HG03039 (cell line): ENCODE results near the gene LRG1.

Experiments used
- ATAC-seq: cut with Tn5 transposase; IDR thresholded peaks from one replicate; pipeline ENCODE4 v1.9.1; 2021; ENCODE audit warnings: mild to moderate bottlenecking, moderate library complexity; ENCODE audit not compliant: unreplicated experiment

LRG1 gene

DNA sequence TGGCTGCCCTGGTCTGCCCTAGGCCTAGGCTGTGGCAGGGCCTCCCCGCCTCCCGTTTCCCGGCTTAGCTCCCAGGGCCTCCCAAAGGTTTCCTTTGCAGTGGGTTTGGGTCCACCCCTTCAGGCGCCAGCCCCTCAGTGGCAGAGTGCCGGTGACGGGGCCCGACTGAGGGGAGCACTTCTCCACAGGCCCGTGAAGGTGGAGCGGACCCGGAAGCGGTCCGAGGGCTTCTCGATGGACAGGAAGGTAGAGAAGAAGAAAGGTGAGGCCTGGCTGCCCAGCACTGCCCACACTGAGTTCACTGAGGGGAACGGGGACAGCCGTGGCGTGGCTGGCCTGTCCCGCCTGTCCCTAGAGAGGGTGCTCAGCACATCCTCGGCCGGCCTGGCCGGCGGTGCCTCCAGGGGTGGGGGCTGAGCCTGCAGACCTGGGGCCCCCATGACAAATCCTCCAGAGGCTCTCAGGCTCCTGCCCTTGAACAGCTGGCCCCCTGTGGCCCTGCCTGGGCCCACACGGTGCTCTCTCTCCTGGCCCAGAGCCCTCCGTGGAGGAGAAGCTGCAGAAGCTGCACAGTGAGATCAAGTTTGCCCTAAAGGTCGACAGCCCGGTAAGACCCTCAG is 42.0 kb downstream of the LRG1 start:
- ATAC-seq = no peak

DNA sequence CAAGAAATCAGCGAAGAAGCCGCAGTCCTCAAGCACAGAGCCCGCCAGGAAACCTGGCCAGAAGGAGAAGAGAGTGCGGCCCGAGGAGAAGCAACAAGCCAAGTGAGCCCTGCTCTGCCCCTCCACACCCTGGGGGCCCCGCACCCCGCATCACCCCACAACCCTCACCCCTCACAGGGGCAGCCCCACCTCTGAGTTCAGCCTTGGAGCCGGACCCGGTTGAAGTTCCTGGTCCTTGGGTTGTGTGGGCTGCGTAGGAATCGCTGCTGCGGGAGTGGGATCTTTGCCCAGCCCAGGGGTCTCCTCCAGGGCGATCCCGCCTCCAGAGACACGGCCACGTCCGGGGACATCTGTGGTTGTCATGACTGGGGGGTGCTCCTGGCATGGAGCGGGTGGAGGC is 43.5 kb downstream of the LRG1 start:
- no peak for ATAC-seq

DNA sequence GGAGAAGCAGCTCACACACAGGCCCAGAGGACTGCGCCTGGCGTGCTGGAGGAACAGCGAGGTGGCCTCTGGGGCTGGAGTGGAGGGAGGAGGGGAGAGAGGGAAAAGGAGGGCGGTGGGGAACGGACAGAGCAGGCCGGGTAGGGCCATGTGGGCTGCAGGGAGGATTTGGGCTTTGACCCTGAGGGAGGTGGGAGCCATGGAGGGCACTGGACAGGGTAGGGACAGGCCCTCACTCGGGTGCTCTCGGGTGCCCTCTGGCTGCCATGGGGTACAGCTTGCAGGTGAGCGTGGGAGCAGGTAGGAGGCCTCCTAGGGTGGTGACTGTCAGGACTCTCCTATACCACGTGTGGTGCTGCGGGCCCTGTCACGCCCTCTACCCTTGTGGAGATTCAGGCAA is 44.4 kb downstream of the LRG1 start:
- ATAC-seq = no peak

- no peak for ATAC-seq
Observed at GRCh38 chr19:4494691-4495064, 45.2 kb downstream of the LRG1 start.

GRCh38 chr19:4493929-4494690 is 45.7 kb downstream of the LRG1 start:
- no peak for ATAC-seq

- ATAC-seq = no peak
Observed at GRCh38 chr19:4493104-4493928, 46.5 kb downstream of the LRG1 start.

DNA sequence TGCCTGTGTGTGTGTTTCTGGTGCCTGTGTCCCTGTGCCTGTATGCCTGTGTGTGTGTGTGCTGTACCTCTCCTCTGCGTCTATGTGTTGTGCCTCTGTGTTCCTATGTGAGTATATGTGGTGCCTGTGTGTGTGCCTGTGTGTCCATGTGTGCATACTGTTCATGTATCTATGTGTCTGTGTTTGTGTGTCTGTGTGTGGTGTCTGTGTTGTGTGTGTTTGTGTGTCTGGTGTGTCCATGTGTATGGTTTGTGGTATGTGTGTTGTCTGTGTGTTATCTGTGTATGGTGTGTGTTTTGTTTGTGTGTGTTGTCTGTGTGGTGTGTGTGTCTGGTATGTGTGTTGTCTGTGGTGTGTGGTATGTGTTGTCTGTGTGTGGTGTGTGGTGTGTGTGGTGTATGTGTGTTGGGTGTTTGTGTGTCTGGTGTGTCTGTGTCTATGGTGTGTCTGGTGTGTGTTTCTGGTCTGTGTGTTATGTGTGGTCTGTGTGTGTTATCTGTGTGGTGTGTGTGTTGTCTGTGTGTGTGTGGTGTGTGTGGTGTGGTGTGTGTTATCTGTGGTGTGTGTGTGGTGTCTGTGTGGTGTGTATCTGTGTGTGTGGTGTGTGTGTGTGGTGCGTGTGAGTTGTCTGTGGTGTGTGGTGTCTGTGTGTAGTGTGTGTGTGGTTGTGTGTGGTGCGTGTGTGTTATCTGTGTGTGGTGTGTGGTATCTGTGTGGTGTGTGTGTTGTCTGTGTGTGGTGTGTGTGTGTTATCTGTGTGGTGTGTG is 47.3 kb downstream of the LRG1 start:
- no peak for ATAC-seq

GRCh38 chr19:4491446-4491845 is 48.4 kb downstream of the LRG1 start:
- no peak for ATAC-seq

DNA sequence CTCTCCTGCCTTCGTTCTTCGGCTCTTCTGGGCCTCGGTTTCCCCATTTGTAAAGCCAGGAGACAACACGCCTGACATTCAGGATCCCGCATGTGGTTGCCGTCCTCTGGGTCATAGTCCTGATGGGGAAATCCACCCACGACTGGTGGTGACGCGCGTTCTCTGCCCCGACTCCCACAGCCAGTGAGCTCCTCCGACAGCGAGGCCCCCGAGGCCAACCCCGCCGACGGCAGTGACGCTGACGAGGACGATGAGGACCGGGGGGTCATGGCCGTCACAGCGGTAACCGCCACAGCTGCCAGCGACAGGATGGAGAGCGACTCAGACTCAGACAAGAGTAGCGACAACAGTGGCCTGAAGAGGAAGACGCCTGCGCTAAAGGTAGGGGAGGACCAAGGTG is 51.3 kb downstream of the LRG1 start:
- no peak for ATAC-seq

GRCh38 chr19:4487572-4487971 is 52.3 kb downstream of the LRG1 start:
- no peak for ATAC-seq
